GM20000 (cell line): Measurements from ENCODE around the gene GPC3.

Experiments
- DNase-seq: peaks from one replicate; pipeline ENCODE4 v3.0.0; 2012; ENCODE audit warnings: low spot score
- TF ChIP-seq, protein P1 (sequence below): IDR thresholded peaks from 2 replicates; pipeline ENCODE4 v1.5.1; 2012; ENCODE audit warnings: mild to moderate bottlenecking, control low read depth; ENCODE audit errors: extremely low read depth, missing control alignments

GPC3 gene

DNA sequence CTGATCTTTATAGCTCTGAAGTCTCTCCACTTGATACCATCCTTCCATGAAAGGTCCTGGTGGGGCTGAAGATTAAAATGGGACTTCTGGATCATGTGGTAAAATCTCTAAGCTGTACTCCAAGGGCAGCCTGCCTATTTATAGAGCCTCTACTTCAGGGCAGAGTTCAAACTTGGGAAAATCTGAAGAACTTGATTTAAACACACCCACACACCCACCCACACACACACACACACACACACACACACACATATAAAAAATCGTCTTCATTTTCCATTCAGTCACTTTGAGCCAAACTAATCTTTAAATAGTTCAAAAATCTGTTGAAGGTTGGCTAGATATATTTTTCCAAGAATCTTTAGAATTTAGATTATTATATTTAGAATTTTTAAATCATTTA is 335.2 kb downstream of the GPC3 start:
- TF ChIP-seq, protein P1, sequence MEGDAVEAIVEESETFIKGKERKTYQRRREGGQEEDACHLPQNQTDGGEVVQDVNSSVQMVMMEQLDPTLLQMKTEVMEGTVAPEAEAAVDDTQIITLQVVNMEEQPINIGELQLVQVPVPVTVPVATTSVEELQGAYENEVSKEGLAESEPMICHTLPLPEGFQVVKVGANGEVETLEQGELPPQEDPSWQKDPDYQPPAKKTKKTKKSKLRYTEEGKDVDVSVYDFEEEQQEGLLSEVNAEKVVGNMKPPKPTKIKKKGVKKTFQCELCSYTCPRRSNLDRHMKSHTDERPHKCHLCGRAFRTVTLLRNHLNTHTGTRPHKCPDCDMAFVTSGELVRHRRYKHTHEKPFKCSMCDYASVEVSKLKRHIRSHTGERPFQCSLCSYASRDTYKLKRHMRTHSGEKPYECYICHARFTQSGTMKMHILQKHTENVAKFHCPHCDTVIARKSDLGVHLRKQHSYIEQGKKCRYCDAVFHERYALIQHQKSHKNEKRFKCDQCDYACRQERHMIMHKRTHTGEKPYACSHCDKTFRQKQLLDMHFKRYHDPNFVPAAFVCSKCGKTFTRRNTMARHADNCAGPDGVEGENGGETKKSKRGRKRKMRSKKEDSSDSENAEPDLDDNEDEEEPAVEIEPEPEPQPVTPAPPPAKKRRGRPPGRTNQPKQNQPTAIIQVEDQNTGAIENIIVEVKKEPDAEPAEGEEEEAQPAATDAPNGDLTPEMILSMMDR = no peak
- no peak for DNase-seq

DNA sequence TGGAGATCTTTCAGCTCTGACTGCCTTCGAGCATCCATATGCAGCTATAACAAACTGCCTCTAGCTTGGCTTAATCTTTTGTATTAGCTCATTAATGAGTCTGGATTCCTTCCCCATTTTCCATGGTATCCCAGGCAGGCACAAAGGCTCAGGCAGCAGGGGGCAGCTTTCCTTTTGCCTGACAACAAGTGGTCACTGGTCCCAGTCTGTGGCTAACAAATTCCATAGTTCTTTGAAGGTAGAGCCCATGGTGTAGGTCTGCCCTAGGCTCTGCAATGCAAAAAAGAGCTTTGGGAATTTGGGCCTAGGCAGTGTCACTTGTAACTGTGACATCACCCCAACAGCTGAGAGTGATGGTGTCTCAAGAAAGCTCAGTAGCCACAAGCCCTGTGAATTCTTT is 335.7 kb downstream of the GPC3 start:
- no peak for DNase-seq
- TF ChIP-seq, protein P1 = no peak

DNA sequence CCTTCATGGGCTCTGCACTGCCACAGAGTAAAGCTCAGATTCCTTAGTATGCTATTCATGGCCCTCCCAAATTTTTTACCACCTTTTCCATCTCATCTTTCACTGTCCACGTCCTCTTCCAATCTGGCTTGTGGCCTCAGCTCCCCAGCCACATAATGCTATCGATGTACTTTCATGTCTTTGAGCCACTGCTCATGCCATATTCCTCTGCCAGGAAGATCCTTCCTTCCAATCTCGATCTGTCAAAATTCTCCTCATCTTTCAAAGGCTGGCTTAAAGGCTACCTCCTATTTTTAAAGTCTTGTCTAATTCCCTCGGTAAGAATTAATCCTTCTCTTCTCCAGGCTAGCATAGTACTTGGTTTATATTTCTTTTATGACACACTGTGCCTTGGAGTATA is 336.8 kb downstream of the GPC3 start:
- no peak for DNase-seq

DNA sequence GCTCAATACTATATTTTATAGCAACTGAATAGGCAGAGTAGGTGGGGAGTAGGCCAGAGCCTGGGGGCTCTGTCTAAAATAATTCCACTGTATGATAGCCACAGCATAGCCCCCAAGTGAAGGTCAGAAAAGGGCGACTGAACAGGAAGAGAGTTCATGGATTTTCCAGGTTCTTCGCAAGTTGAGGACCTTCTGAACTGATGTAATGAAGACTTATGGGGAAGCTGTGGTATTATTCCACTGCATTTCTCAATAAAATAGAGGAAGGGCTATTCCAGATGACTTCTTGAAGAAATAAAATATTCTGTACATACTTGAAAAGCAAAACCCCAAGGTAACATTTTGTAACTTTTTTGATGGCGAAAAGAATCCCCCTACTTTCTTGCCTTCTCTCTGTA is 338.7 kb downstream of the GPC3 start:
- DNase-seq = no peak
- TF ChIP-seq, protein P1 = no peak

More for the DNA sequence above, 336.8 kb downstream of the GPC3 start:
- TF ChIP-seq, protein P1 = no peak

DNA sequence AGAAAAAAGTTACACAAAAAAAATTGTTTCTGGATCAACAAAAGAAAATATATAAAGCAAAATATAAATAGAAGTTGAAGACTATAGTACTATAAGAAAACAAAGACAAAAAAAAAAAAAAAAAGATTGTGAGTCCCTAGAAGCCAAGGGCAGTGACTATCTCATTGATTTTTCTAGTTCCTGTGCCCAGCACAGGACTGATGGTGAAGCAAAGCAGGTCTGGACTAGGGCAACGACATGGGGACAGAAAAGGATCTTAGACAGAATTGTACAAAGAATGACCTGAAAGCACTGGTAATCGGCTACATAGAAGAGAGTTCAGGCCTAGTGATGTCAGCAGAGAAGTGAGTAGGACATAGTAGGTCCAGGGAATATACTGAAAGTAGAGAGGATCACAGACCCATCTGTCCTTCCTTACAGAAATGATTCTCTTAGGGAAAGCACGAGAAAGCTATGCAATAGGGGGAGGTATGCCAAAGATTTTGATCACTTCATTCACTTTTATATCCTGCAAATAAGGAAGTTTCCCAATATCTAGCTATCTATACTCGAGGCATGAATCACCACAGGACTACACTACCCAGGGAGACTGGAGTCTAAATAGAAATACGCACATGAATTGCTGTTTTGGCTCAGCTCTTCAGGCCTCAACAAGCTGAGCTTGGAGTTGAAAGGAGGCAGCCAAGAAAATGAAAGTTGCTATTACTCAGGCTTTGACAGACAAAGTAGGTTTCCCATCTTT is 339.2 kb downstream of the GPC3 start:
- DNase-seq = no peak
- TF ChIP-seq, protein P1 = no peak

DNA sequence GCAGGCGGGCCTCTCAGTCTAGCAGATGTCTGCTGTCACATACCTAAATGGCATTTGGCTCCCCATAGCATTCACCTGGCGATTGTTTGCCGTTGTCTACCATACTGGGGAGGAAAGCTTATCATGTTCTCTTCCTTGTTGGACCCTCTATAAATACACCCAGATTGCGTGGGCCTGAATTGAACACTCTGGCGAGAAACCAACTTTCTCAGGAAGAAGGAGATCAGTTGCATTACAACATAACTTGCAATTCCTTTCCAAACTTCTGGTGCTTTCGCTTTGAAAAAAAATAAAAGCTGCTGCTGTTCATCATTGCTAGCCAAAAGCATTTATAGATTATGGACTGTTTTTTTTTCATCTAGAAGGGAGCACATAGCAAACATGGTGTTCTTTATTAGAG is 340.1 kb downstream of the GPC3 start:
- TF ChIP-seq, protein P1 = no peak
- DNase-seq = no peak

DNA sequence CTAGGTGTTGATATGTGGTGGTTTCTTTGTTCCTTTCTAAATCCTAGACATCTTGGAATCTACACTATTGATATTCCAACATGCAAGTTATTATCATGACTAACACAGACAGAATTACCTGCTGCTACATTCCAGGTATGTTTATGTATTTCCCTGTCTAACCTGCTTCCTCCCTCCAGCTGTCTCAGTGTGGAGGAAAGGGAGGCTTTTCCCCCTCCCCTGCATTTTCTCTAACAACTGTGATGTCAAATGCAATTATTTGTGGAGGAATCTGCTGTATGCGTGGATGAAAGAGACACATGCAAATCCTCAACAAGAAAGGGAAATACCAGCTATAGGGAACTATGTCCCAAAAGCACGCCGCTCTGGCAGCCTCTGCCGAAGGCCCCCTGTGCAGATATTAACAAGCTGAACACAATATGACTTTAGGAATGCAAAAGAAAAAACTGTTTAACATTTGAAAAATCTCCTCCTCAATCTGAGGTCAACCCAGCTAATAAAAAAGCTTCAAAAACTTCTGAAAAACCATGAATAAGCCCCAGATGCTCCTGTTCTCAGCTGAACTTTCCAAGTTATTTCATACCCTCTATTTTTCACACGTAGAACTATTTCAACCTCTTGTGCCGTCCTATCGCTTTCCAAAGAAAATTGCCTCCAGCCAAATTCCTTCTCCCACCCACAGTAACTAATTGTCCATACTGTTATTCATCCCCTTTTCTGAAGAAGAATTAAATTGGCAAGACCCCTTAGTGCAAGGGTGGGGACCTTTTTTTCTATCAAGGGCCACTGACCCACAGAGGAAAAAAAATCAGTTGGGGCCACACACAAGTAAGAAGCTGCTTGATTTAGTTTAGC is 345.0 kb downstream of the GPC3 start:
- DNase-seq = no peak

More for the DNA sequence above, 345.0 kb downstream of the GPC3 start:
- TF ChIP-seq, protein P1 = no peak
